Measurements from ENCODE around the gene TMEM121.

Gene TMEM121

GRCh38 chr14:105527826-105528585, 1.6 kb downstream of the TMEM121 start:
- FAIRE-seq, result no peak
- peak; percentile 15 for DNase-seq (ENCODE audit: low spot score)

GRCh38 chr14:105528586-105529318, 2.4 kb downstream of the TMEM121 start:
- FAIRE-seq, result no peak
- DNase-seq (ENCODE audit: low spot score), result no peak

- FAIRE-seq, result no peak
Observed at GRCh38 chr14:105529319-105529568, 2.9 kb downstream of the TMEM121 start.

GRCh38 chr14:105529569-105530284, 3.3 kb downstream of the TMEM121 start:
- FAIRE-seq (no peak), DNase-seq (ENCODE audit: low spot score) (no peak)

More at GRCh38 chr14:105529319-105529568, 2.9 kb downstream of the TMEM121 start:
- DNase-seq (ENCODE audit: low spot score), result no peak

- DNase-seq (ENCODE audit: low spot score) (no peak), FAIRE-seq (no peak)
Observed at GRCh38 chr14:105530285-105531087, 4.1 kb downstream of the TMEM121 start.

GRCh38 chr14:105531088-105531893, 4.9 kb downstream of the TMEM121 start:
- FAIRE-seq (no peak), DNase-seq (ENCODE audit: low spot score) (no peak)

GRCh38 chr14:105531894-105532623, 5.7 kb downstream of the TMEM121 start:
- DNase-seq (ENCODE audit: low spot score) (no peak), FAIRE-seq (no peak)

- DNase-seq (ENCODE audit: low spot score), result no peak
- FAIRE-seq, result no peak
Observed at GRCh38 chr14:105532735-105533141, 6.4 kb downstream of the TMEM121 start.

- DNase-seq (ENCODE audit: low spot score) (no peak), FAIRE-seq (no peak)
Observed at GRCh38 chr14:105533391-105533790, 7.0 kb downstream of the TMEM121 start.

GRCh38 chr14:105533811-105534498, 7.6 kb downstream of the TMEM121 start:
- no peak for FAIRE-seq

GRCh38 chr14:105534586-105534985, 8.2 kb downstream of the TMEM121 start:
- no peak for FAIRE-seq

More at GRCh38 chr14:105533811-105534498, 7.6 kb downstream of the TMEM121 start:
- DNase-seq (ENCODE audit: low spot score), result no peak

GRCh38 chr14:105536051-105536450, 9.7 kb downstream of the TMEM121 start:
- FAIRE-seq, result no peak
- DNase-seq (ENCODE audit: low spot score), result no peak

More at GRCh38 chr14:105534586-105534985, 8.2 kb downstream of the TMEM121 start:
- no peak for DNase-seq (ENCODE audit: low spot score)

GRCh38 chr14:105536691-105537579, 10.6 kb downstream of the TMEM121 start:
- FAIRE-seq (no peak), DNase-seq (ENCODE audit: low spot score) (no peak)

- no peak for FAIRE-seq
- no peak for DNase-seq (ENCODE audit: low spot score)
Observed at GRCh38 chr14:105537580-105538474, 11.4 kb downstream of the TMEM121 start.

- no peak for DNase-seq (ENCODE audit: low spot score)
- FAIRE-seq, result no peak
Observed at GRCh38 chr14:105538481-105539049, 12.2 kb downstream of the TMEM121 start.

- DNase-seq (ENCODE audit: low spot score) (no peak), FAIRE-seq (no peak)
Observed at GRCh38 chr14:105540811-105541210, 14.4 kb downstream of the TMEM121 start.
